IPS DF 19.7 (cell line): Measurements from ENCODE around the gene DIP2B.
"Not testable (repeated sequence)": the region's sequence is repeated elsewhere in the genome, so short reads cannot be mapped to it uniquely, and the experiment has no call there.

Source experiments
- DNase-seq: peaks from one replicate; pipeline ENCODE4 v3.0.0-alpha.2; 2013; ENCODE audit warnings: low read depth, low spot score

Gene DIP2B

DNA sequence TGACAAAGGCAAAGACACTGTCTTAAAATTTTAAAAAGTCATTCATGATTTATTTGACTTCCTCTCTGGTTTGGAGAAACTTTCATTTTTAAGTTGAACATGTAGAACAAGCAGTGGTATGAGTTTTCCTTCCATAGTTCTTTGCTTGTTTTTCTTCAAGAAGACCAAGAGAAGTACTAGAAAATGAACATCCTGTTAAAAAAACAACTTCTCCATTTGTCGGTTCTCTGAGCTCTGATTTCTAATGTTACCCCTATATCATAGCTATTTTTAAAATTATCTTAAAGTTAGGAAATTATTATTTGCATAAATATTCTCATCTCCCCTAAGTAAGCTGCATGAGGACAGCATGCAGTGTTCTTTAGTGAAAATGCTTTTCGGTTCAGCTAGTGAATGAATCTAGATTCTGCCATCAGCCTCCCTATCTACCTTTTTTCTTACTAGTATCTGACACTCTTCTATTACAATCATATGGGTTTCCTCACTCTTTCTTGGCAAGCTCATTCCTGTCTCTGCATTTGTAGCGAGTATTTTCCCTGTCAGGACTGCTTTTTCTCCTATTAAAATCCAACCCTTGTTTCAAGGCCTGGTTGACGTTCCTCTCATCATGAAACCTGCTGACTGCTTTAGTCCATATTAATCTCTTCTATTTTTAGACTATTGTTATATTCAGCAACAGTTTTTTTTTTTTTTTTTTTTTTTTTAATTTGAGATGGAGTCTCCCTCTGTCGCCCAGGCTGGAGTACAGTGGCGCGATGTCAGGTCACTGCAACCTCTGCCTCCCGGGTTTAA, 15.8 kb downstream of the DIP2B start:
- DNase-seq: no peak

DNA sequence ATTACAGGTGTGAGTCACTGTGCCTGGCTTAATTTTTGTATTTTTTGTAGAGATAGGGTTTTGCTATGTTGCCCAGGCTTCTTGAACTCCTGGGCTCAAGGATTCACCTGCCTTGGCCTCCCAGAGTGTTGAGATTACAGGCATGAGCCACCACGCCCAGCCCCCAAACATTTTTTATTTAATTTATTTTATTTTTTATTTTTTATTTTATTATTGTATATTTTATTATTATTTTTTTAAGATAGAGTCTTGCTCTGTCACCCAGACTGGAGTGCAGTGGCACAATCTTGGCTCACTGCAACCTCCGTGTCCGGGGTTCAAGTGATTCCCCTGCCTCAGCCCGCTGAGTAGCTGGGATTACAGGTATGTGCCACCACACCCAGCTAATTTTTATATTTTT, 17.0 kb downstream of the DIP2B start:
- not testable (repeated sequence) for DNase-seq

DNA sequence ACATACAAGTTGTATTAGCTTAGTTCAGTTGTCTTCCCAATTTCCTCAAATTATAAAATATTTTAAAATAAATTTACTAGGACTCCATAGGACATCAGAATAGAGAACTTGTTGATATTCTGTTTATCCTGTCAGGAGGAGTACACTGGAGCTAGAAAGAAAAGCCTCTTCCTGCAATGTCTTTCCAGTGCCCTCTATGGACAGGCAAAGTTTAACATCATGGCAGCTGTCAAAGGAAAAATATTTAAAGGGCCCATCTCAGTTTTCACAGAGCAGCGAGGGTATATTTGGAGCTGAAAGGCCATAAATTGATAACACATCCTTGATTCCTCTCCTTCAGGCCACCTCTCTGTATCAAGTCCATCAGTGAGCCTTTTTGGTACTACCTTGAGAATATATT, 19.0 kb downstream of the DIP2B start:
- no peak for DNase-seq

DNA sequence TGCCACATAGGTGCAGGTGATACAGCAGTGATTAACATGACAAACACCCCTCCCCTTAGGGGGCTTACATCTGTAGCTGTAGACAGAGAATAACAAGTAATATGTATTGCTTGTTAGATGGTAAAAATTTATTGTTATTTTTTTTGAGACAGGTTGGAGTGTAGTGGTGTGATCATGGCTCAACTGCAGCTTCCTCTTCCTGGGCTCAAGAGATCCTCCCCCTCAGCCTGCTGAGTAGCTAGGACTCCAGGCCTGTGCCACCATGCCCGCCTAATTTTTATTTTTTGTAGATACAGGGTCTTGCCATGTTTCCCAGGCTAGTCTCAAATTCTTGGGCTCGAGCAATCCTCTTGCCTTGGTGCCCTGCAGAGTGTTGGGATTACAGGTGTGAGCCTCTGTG, 19.8 kb downstream of the DIP2B start:
- DNase-seq: no peak

DNA sequence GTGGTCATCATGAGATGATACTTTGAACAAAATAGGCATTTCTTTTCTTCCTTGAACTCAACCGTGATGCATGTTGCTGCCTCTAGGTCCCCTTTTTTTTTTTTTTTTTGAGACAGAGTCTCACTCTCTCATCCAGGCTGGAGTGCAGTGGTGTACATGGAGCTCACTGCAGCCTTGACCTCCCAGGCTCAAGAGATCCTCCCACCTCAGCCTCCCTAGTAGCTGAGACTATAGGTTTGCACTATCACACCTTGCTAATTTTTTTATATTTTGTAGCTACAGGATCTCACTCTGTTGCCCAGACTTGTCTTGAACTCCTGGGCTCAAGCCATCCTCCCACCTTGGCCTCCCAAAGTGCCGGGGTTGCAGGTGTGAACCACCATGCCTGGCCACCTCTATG, 20.6 kb downstream of the DIP2B start:
- DNase-seq: no peak

DNA sequence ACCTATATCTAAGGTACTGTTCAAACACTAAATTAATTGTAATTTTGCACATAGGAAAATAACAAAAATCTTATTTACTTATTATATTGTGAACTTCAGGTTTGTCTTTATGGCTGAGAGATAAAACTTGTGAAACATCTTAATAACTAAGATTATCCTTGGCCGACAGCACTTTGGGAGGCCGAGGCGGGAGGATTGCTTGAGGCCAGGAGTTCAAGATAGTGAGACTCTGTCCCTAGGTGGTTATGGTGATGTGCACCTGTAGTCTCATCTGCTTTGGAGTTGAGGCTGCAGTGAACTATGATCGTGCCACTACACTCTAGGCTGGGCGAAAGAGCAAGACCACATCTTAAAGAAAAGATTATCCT, 22.6 kb downstream of the DIP2B start:
- DNase-seq: no peak

DNA sequence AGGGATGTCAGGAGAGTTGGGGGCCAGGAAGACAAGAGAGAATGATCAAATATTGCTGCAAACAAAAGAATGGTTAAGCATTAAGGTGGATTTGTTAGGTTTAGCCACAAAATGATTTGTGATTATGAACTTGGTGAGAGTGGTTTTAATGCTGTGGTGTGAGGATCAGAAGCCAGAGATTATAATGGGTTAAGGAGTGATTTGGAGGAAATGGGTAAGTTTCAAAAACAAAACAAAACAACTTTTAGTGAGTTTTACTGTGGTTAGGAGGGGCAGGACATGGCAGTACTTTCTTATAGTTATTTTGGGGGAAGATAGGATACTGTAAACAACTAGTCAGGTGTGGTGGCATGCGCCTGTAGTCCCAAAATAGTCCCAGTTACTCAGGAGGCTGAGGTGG, 24.0 kb downstream of the DIP2B start:
- DNase-seq: no peak

DNA sequence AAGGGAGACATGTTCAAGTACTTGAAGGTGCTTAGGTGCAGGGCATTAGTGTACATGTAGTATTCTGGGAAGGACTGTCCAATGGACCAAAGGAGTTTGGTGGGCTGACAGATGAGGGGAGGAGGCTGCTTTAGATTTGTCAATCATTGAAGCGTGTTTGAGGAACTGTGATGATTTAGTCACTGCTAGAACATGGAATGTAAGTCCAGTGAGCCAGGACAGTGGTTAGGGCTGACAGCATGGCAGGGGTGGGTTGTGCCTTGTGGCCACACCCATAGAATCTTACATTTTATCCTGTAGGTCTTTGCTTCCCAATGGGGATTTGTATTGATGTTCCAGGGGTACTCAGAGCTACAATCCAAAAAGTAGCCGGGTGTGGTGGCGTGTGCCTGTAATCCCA, 24.6 kb downstream of the DIP2B start:
- no peak for DNase-seq

DNA sequence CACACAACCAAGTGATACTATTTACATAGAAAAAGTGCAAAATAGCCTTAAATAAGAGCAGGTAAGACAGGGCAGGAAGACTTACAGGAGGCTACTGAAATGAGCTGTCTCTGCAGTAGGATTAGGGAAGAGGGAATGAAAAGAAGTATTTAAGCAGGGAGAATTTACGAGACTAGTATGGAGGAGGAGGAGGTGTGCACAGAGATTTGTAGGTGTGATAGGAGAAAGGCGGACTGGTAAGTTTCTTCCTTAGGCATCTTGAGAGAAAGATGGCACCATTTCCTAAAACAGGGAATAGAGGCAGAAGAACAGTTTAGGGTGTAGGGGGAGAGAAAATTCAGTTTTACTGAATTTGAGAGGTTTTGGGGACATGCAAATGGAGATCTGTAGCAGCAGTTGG, 25.7 kb downstream of the DIP2B start:
- no peak for DNase-seq

DNA sequence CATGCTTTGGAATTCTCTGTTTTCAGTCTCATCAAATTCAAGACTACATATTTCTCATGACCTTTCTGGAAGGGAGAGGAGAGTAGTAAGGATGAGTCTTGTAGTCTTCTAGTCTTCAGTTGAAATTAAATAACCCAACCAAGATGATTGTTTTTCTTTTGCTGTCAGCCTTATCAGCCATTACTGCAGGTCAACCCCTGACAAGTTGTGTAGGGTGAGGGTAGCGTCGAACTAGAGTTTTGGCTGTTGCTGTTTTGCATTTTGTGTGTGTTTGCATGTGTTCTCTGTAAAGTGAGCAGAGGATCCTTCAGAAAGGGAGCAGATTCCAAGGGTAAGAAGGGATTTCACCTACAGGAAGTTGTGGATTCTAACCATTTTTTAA, 28.4 kb downstream of the DIP2B start:
- DNase-seq: no peak

DNA sequence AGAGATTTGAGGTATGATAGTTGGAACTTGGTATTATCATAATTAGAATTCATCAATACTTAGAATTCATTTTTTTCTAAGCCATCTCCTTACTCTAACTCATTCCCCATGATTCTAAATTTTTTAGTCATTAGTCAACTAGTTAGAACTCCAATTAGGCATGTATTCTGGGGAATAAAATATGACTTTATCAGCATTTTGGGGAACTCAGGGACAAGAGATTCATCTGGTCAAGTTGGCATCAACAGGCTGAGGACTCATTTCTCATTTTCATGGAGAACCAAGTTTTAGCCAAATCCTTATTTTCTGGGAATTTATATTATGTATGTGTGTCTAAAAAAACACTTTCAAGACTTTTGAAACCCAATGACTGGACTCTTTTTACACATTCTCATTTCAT, 29.2 kb downstream of the DIP2B start:
- no peak for DNase-seq

DNA sequence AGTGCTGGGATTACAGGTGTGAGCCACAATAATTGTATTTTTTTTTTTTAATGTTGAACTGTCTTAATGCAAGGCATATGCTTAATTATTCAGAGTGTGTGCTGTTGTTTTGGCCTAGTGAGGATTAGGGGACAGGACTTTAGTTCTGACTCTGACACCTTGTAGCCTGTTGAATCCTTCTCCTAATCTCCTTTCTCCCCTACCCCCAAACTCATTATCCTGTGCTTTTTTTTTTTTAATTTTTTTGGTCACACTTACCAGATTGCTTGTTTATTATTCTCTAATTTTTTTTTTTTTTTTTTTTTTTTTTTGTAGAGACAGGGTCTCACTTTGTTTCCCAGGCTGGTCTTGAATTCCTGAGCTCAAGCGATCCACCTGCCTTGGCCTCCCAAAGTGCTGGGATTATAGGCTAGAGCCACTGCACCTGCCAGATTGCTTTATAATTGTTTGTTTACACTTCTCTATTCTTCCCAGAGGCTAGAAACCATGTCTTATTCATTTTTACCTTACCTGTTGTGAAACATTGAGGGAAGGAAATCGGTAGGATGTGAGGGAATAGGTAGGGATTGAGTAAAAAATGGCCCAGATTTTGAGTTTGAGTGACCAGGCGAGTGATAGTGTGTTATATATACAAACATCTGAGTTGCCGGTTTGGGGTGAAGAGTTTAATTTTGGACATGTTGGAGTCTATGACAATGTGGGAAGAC, 32.2 kb downstream of the DIP2B start:
- DNase-seq: no peak

DNA sequence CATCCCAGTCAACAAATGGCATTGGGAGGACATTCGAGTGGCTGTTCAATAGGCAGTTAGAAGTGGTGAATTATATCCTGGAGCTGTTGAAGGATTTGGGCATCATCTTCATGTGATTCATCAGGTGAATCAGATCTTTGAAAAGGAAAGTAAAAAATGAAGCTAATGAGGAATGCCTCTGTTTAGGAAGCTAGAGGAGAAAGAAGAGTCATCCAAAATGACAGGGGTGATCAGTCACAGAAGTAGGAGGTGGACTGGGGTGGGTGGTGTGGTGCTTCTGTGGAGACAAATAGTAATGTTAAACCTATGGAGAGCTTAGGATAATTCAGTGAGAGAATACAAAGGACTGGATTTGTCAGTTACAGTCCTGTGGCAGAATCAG, 32.7 kb downstream of the DIP2B start:
- no peak for DNase-seq

DNA sequence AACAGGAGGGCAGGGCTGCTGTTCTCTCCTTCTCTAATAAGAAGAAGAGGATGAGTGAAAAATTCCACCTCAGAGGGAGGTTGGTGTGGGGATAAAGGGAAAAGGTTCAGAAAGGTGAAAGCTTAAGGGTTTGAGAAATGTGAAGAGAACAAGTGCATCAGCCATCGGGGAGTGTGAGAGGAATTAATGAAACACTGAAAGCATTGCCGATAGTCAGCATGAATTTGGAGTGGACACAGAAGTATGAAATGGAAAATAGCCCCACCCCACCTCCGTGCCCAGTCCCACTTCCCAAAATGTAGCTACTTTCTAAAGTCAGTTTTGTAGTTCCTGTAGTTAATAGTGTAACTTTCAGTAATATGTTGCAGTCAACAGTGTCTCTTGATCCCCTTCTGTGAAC, 33.4 kb downstream of the DIP2B start:
- DNase-seq: no peak

DNA sequence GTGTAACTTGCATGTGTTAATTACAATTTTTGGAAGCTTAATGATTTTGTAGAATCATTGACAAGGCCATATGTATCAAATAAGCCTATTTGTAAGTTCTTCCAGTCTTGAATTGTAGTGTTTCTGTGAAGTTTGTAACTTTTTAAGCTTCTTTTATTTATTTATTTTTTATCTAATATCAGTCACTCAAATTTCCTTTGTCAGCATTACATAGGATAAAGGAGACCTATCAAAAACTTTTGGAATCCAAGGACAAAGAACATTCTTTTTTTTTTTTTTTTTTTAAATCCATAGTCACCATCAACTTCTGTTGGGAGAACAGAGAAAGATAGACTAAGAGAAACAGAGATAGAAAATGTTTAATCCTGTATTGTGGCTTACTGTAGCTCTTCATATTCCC, 36.4 kb downstream of the DIP2B start:
- DNase-seq: no peak

DNA sequence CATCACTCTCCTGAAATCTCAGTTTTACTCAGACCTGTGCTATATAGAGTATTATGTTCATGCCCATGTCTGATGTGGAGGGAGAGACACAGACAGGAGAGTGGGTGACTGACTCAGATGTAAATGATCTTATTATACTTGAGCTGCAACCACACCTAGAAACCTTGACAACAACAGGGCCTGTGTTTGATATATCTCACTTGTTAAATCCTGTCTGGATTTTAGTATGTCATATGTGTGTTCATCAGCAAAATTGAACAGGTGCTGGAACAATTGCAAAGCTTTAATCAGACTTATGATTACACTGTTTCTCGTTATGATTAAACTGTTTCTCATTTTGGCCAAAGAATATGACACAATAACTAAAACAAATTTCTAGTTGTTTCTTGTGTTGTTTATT, 37.7 kb downstream of the DIP2B start:
- no peak for DNase-seq

DNA sequence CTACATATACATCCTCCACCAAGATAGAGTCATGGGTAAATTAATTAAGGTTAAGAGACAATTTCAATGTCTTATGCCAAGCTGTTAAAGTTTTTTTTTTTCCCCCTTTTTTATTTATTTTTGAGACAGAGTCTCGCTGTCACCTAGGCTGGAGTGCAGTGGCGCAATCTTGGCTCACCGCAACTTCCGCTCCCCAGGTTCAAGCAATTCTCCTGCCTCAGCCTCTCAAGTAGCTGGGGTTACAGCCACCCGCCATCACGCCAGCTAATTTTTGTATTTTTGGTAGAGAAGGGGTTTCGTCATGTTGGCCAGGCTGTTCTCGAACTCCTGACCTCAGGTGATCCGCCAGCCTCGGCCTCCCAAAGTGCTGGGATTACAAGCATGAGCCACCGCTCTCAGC, 38.4 kb downstream of the DIP2B start:
- not testable (repeated sequence) for DNase-seq

DNA sequence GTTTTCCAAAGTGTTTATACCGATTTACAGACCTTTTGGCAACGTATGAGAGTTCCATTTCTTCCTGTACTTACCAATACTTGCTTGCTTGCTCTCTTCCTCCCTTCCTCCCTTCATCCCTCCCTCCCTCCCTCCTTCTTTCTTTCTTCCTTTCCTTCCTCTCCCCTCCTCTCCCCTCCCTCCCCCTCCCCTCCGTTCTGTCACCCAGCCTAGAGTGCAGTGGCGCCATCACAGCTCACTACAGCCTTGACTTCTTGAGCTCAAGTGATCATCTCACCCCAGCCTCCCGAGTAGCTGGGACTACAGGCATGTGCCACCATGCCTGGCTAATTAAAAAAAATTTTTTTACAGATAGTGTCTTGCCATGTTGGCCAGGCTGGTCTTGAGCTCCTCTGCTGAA, 40.4 kb downstream of the DIP2B start:
- DNase-seq: no peak

DNA sequence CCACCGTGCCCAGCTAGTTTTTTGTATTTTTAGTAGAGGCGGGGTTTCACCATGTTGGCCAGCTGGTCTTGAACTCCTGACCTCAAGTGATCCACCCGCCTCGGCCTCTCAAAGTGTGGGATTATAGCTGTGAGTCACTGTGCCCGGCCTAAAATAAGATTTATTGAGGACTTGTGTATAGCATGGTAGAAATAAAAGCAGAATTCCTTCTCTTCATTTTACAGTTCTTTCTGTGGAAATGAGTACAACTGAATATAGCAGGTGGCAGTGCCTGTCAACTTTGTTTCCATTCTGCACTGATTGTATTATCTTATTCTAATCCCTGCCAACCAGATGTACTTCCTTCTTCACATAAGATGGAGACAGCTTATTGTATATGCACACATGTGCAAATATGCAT, 41.0 kb downstream of the DIP2B start:
- no peak for DNase-seq

DNA sequence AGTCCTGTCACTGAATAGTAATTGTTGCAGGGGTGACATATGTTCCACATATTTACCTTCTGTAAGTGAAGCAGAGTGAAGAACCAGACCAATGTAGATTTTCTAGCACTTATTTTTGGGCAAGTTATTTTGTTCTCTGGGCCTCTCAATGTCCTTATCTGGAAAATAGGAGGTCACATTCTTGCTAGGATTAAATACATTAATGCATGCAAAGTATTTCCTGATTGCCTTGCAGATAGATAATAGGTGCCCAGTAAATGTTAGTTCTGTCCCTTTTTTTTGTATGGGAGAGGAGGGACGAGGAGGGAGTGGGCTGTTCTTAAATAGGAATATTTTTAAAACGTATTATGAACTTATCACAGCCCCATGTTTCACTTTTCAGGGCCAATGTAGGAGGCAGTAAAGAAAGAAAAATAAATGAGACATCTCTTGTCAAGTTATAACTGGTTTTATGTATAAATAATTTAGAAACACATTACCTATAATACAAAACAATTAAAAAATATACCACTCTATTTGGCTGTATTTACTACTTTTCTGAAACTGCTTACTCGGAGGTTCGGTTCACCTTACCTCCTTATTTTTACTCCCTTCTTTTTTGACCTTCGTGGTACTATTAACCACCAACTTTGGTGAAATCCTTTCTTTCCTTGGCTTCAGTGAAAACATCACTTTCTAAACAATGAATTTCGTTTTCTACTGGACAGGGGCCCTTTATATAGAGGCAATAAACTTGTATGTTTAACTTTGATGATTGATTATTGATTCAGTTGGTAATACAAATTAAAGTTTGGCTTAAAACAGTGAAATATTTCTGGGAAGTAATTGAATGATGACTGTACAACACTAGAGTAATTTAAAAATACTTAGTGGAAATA, 41.9 kb downstream of the DIP2B start:
- no peak for DNase-seq

DNA sequence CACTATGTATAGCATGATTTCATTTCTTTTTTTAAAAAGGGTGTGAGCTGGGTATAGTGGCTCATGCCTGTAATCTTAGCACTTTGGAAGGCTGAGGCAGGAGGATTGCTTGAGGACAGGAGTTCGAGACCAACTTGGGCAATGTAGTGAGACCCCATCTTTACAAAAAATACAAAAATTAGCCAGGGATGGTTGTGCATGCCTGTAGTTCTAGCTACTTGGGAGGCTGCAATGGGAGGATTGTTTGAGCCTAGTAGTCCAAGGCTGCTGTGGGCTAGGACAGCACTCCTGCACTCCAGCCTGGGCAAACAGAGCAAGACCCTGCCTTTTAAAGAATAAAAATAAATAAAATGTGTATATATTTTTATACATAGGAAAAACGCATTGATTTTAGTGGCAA, 43.0 kb downstream of the DIP2B start:
- no peak for DNase-seq

DNA sequence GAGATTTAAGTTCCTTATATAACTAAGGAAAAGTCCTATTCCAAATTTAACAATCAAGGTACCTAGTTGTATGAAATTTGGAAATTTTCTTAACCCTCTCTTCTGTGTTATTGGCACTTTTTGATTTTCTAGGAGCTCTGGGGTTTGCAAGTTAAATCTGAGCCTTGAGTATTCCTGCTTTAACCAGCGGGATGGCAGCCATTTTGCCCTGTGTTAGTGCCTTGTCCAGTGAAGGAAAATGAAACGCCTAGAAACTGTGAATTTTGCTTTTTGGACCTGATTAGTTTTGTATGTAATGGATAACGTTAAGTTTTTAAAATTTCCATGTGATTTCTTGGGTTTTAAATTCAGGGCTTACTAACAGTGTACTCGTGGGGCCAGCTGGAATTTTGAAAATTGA, 45.1 kb downstream of the DIP2B start:
- no peak for DNase-seq
